IMR-90 (cell line): Measurements from ENCODE around the gene PSMC6.

Source experiments
- CTCF ChIP-seq: conservative IDR thresholded peaks from 2 replicates; pipeline ENCODE4 v1.5.1; 2012; ENCODE audit warnings: mild to moderate bottlenecking, low read depth, low read length, improper control_type of control experiment
- FOS ChIP-seq: fragments of 150-350 bp; IDR thresholded peaks from 2 replicates; pipeline ENCODE4 v1.6.1; 2016; ENCODE audit warnings: low read depth, low read length
- MAZ ChIP-seq: IDR thresholded peaks from 2 replicates; pipeline ENCODE4 v1.6.1; 2012; ENCODE audit warnings: low read depth, mild to moderate bottlenecking, low read length, improper control_type of control experiment, moderate library complexity, borderline replicate concordance
- NFE2L2 ChIP-seq: fragments of 150-350 bp; IDR thresholded peaks from 2 replicates; pipeline ENCODE4 v1.6.1; 2016; ENCODE audit warnings: low read depth, mild to moderate bottlenecking, low read length
- USF2 ChIP-seq: fragments of 150-350 bp; IDR thresholded peaks from 2 replicates; pipeline ENCODE4 v1.6.1; 2017; ENCODE audit warnings: mild to moderate bottlenecking, antibody characterized with exemption, low read length, low read depth
- TF ChIP-seq, protein P1 (sequence below): fragments of 150-350 bp; IDR thresholded peaks from 2 replicates; pipeline ENCODE4 v1.6.1; 2016; ENCODE audit warnings: low read depth, mild to moderate bottlenecking, low read length, moderate library complexity, borderline replicate concordance

GRCh38 chr14:52703664-52704063 lies 3.3 kb upstream of the PSMC6 start:
- TF ChIP-seq, protein P1, sequence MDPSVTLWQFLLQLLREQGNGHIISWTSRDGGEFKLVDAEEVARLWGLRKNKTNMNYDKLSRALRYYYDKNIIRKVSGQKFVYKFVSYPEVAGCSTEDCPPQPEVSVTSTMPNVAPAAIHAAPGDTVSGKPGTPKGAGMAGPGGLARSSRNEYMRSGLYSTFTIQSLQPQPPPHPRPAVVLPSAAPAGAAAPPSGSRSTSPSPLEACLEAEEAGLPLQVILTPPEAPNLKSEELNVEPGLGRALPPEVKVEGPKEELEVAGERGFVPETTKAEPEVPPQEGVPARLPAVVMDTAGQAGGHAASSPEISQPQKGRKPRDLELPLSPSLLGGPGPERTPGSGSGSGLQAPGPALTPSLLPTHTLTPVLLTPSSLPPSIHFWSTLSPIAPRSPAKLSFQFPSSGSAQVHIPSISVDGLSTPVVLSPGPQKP = no peak
- TF ChIP-seq CTCF (no peak), NFE2L2 (no peak), USF2 (no peak), MAZ (no peak), FOS (no peak)
